Measurements from ENCODE around the gene CSAG1. TPM values are rescaled to one million over a fixed set of nuclear protein-coding genes. Genes with fewer than 3 reads are reported as not detected.

The CSAG1 gene
- total and polyA plus RNA-seq, 11 donors: not detected

Other genes with a start within 250 kb of the CSAG1 start
- under 1 TPM in 2 of 9 donors, not detected in 7; 0.02 to 0.04 TPM for gene GABRQ, start 95.8 kb downstream of the CSAG1 start, total RNA-seq
- not detected for gene GABRQ, start 95.8 kb downstream of the CSAG1 start, polyA plus RNA-seq
- gene MAGEA3, start 34.9 kb downstream of the CSAG1 start, total RNA-seq: not detected
- gene MAGEA3, start 34.9 kb downstream of the CSAG1 start, polyA plus RNA-seq: not detected
- gene CSAG2, start 24.4 kb downstream of the CSAG1 start, total RNA-seq: not detected
- gene CSAG2, start 24.4 kb downstream of the CSAG1 start, polyA plus RNA-seq: not detected
- gene MAGEA2B, start 19.1 kb downstream of the CSAG1 start, total RNA-seq: not detected
- not detected for gene MAGEA2B, start 19.1 kb downstream of the CSAG1 start, polyA plus RNA-seq
- not detected for gene MAGEA12, start within 50 bp of the CSAG1 start, total RNA-seq
- gene MAGEA12, start within 50 bp of the CSAG1 start, polyA plus RNA-seq: not detected
- not detected for gene MAGEA2, start 20.1 kb upstream of the CSAG1 start, total RNA-seq
- gene MAGEA2, start 20.1 kb upstream of the CSAG1 start, polyA plus RNA-seq: not detected
- not detected for gene CSAG3, start 25.5 kb upstream of the CSAG1 start, total RNA-seq
- not detected for gene CSAG3, start 25.5 kb upstream of the CSAG1 start, polyA plus RNA-seq
- not detected for gene MAGEA6, start 36.0 kb upstream of the CSAG1 start, total RNA-seq
- not detected for gene MAGEA6, start 36.0 kb upstream of the CSAG1 start, polyA plus RNA-seq
- gene CETN2, start 97.0 kb upstream of the CSAG1 start, total RNA-seq: 10 to 100 TPM; 18.8 to 32.8 (median 24.7) TPM
- gene CETN2, start 97.0 kb upstream of the CSAG1 start, polyA plus RNA-seq: 10 to 100 TPM; 27.7 to 37.0 TPM
- 10 to 100 TPM; 11.5 to 27.0 (median 18.0) TPM for gene NSDHL, start 97.3 kb upstream of the CSAG1 start, total RNA-seq
- gene NSDHL, start 97.3 kb upstream of the CSAG1 start, polyA plus RNA-seq: 10 to 100 TPM; 10.8 to 44.6 TPM
- 1 to 10 TPM in 7 of 9 donors, under 1 TPM in 2; 0.67 to 7.4 (median 1.9) TPM for gene ZNF185, start 164.3 kb upstream of the CSAG1 start, total RNA-seq
- under 1 TPM; 0.42 to 0.78 TPM for gene ZNF185, start 164.3 kb upstream of the CSAG1 start, polyA plus RNA-seq

Data from heart left ventricle (tissue), 11 donors.